HG02678 (cell line): ENCODE results near the gene AJAP1.
"Not testable (repeated sequence)": the region's sequence is repeated elsewhere in the genome, so short reads cannot be mapped to it uniquely, and the experiment has no call there.

ENCODE experiments used
- ATAC-seq: cut with Tn5 transposase; IDR thresholded peaks from one replicate; pipeline ENCODE4 v1.9.1; 2021; ENCODE audit warnings: mild to moderate bottlenecking, moderate library complexity; ENCODE audit not compliant: unreplicated experiment

The AJAP1 gene, protein sequence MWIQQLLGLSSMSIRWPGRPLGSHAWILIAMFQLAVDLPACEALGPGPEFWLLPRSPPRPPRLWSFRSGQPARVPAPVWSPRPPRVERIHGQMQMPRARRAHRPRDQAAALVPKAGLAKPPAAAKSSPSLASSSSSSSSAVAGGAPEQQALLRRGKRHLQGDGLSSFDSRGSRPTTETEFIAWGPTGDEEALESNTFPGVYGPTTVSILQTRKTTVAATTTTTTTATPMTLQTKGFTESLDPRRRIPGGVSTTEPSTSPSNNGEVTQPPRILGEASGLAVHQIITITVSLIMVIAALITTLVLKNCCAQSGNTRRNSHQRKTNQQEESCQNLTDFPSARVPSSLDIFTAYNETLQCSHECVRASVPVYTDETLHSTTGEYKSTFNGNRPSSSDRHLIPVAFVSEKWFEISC

DNA sequence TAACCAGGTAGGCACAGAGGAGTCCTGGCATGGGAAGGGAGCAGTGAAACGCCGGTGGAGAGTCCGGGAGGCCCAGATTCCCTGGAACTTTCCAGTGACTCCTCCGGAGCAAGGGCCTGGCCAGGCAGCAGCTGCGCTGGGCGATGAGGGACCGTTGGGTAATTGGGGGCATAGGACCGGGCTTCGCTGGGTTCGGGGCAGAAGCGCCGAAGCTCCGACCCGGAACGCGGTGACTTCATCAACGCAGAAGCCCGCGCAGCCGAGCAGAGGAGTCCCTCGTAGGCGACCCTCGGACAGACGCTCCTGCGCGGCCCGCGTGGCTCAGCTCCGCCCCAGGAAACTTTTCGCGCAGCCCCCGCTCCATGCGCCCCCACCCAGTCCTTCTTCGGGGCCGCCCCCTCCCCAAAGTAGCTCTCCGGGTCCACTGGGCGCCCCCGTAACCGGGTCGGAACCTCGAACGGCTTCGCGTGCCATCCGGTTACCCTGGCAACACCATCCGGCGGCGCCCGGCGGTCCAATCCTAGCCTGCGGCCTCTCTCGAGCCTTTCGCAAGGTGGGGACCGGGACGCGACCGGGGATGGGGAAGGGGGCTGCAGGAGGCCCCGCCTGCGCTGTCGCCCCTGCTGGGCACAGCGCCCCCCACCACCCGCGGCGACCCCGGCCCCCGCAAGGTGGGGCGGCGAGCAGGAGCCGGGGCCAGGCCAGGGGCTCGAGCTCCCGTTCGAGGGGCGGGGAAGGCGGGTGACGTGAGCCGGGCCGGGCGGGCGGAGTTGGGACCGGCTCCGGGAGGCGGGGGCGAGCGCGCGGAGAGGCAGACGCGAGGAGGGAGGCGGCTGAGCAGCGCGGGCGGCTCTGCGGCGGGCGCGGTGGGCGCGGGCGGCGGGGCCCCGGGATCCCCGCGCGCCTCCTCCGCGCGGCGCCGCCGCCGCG is at the start of gene AJAP1:
Gene AJAP1 (plus strand): TSS at position 814 of the 930 bp plus-strand sequence. CDS start 817 bp downstream, outside the sequence.
- no peak for ATAC-seq

DNA sequence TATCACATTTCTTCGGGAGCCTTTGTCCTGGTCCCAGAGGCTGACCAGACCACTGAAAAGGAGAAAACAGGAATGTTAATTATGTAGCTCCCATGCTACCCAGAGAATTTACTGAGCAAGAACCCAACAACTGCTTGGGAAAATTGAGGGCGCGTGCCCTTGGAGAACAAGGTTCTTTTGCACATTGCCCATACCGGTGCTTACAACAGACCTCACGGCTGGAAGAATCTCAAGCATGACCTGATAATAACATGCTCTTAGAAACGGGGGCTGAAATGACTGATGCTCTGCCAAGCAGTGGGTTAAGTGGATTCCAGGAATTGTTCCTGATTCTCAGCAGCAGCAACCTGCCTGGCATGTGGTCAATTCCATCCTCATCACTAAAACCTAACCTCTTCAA is 49.3 kb upstream of the AJAP1 start:
- ATAC-seq, result no peak

DNA sequence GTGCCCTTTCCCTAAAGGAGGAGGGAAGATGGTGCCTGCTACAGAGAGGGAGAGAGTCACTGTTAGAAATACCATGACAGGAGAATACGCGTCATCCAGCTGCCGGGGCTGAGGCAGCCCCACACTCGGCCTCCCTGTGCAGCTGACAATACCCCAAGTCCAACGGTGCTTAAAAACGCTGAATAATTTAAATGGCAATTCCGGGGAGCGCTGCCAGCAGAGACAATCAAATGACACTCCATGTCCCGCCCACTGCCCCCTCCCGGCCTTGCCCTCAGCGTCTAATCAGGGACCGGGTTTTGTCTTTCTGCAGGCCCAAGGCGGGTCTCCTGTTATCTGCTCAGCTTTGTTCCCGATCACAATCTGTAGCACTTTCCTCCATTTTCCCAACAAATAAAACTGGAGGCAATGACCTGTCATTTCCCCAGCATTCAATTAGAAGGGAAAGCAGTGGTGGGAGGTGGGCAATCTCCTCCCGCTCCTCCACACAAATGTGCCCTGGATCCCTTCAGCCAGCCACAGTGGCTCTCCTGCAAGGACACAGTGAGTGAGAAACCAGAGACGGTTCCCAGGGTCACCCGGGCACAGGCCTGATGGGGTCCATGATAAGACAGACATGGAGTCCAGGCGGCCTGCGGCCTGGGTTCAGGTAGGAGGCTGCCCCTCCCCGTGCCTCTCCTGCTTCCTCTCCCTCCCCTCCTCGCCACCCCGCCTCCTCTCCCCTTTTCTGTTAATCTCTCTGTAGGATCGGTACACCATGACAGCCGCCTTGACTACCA is 42.7 kb upstream of the AJAP1 start:
- ATAC-seq, result no peak

DNA sequence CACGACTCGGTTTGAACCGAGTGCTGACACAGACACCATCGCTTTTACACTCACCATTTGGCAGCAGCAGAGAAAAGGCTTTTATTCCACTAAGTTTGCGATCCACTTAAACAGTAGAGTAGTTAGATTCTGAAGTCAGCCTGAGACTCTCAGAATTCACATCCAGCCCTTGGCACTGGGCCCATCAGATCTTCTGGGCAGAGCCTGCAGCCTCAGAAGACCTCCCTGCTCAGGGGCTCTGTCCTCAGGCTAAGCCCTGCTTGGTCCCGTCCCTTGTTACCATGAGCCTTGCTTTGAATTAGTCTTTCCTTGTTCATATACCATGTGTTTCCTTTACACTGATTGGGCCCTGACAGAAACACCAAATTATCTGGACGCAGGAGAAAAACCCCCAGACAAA is 41.4 kb upstream of the AJAP1 start:
- no peak for ATAC-seq

DNA sequence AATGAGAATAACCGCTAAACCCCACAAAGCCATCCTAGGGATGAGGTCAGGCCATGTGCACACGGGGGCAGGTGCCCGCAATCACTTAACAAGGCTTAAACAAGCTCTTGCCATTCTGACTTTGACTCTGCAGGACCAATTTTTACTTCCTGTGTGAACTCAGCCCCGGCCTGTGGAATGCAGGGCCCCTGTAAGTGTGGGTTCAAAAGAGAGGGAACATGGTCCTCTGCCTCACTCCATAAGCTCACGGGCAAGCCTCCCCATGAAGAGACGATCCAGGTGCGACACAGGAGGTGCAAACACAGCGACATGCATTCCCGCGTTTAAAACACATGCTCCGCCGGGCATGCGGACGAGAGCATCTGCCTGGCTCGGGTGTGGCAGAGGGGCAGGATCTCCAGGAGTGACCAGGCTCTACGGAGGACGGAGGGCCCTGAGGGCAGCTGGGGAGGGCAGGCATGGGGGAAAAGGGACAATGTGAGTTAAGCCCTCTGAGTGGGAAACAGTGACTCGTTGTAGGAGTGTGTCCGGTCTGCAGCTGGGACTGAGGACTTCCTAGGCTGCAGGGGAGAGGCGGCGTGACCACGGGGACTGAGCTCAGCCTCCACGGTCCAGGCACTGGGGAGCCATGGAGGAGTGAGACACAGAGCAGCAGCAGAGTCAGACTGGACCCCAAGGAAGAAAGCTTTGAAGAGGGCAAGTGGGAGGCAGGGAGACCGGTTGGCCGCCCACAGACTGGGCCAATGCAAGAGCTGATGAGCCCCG is 40.6 kb upstream of the AJAP1 start:
- ATAC-seq, result no peak

DNA sequence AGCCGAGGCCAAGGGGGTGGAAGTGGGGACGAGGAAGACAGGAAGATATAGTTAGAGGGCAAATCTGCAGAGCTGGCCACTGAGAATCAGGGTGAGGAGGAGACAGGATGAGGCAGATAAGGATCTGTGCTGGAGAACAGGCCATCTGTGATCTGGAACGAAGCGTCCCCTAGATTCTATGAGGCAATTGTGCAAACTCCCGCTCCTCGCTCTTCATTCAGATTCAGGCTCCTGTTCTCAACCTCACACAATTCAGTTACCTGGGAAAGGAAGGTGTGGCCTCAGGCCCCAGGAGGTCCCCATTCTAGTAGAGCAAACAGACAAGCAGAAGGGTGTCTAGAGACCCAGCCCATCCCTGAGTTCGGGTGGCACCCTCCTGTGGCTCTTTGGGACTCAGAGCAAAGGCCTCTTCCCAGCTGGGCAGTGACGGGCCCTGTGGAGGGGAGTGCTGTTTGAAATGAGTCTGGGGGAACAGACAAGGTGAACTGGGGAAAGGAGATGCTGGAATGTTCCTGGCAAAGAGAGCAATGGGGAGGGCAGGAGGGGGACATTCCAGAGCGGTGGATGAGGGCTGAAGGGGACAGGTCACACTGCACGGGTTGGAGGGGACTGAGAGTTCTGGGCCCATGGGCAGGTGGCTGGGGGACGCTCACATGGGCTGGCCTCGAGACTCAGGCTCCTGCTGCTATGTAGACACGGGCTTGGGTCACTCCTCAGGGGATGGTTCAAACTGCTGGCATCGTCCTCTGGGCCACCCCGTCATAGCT is 39.9 kb upstream of the AJAP1 start:
- ATAC-seq, result no peak

DNA sequence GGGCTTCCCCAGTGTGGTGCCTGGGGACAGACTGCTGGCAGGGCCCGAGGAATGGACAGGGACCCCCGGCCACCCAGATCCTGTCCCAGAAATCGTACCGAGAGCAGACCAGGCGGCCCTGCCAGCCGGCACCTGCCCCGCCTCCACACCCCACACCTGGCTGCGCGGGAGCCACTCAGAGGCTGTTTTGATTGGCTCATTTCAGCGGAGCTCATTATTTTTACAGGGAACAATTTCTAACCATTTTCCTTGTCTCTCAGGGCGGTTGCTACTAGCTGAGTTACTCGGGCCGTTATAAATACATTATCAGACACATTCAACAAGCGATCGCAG is 39.3 kb upstream of the AJAP1 start:
- ATAC-seq, result no peak

DNA sequence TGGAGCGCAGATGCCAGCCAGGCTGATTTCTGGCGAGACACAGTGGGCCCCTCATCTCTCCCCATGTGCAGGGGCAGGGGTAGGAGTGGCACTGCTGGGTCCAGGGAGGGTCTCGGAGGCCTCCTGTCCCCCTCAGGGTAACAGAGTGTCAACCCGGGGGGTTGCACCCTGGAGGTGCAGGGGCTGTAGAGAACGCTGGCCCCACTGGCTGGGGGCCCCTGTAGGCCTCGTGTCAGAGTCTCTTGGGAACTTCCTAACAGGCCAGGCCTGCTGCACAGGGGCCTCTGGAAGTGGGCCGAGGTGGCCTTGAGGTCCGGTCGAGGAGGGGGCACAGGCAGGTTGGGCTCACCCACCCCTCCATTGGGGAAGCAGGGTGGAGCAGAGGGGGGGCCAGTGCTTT is 38.9 kb upstream of the AJAP1 start:
- no peak for ATAC-seq

DNA sequence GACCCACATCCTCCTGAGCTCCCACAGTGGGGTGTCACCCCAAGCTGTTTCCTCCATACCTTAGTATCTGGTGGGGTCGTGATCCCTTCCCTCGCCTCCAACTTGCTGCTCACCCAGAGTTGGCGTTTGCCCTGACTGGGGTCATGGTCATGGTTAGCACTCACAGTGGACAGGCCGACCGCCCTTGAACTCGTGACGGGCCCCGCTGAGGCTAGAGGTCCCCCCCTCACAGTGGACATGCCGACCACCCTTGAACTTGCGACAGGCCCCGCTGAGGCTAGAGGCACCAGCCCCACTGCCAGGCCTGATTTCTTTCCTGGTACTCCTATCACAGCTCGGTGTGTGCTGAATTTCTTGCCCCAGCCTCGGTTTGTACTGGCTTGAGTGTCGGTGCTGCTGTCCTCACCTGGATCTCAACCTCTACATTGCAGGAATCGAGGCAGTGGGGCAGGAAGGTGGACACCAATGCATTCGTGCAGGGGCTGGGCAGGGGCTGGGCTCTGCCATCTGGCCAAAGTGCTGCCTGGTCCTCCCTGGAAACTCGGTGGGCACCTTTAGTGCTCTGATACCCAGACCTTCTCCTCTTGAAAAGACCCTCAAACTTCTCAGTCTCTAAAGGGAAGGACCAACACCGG is 37.5 kb upstream of the AJAP1 start:
- no peak for ATAC-seq

DNA sequence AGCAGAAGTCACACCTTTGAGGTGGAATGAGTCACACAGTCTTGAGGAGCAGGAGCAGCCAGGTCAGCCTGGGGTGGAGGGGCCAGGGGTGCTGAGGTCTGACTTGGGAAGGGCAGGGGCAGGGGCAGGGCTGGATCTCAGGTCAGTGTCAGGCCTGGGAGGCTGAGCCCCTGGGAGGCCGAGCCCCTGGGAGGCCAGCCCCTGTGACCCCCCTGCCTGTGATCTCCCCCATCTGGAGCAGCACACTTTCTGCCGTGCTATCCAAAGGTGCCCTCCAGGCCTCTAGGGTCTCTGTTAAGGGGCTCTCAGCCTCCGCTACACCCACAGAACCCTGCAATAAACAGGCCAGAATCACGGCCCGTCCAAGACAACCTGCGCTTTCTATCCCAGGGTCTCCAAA is 36.9 kb upstream of the AJAP1 start:
- no peak for ATAC-seq

DNA sequence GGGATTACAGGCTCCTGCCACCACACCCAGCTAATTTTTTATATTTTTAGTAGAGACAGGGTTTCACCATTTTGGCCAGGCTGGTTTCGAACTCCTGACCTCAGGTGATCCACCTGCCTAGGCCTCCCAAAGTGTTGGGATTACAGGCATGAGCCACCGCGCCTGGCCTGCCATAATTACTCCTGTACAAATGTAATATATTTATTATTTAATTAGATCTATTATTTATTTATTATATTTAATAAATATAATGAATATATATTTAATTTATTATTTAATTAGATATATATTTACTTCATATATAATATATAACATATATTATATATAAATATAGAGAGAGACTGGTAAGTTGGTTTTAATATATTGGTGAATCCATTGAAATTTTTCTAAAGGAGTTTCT is 35.6 kb upstream of the AJAP1 start:
- ATAC-seq, result not testable (repeated sequence)

DNA sequence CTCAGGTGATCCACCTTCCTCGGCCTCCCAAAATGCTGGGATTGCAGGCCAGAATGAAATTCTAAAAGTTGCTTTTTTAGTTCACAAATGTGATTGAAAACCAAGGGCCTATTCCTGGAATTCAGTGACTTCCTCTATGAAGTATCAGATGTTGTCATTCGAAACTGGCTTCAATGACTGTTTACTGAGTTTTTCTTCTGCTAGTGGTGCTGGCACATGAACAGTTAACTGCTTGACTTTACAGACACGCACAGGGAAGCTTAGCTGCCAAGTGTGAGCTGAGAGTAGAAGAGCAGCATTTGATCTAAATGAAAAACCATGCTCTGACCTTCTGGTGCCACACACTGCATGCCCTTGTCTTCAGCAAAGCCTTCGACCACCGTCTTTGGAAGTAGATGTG is 32.8 kb upstream of the AJAP1 start:
- no peak for ATAC-seq

DNA sequence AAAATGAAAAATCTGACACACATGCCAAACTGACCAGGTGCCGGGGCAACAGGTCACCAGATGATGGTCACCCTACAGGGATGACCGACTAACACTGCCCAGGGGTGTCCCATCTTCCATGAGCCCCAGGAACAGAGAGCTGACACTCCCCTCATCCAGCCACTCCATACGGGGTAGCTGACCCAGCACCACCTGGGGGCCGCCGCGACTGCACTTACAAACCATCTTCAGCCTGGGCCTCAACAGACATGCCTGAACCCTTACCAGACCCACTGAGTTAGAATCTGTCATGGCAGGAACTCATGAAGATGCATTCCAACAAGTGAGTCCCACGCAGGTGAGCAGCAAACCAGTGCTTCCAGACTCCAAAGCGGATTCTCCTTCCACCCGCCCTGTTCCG is 31.6 kb upstream of the AJAP1 start:
- ATAC-seq, result no peak

DNA sequence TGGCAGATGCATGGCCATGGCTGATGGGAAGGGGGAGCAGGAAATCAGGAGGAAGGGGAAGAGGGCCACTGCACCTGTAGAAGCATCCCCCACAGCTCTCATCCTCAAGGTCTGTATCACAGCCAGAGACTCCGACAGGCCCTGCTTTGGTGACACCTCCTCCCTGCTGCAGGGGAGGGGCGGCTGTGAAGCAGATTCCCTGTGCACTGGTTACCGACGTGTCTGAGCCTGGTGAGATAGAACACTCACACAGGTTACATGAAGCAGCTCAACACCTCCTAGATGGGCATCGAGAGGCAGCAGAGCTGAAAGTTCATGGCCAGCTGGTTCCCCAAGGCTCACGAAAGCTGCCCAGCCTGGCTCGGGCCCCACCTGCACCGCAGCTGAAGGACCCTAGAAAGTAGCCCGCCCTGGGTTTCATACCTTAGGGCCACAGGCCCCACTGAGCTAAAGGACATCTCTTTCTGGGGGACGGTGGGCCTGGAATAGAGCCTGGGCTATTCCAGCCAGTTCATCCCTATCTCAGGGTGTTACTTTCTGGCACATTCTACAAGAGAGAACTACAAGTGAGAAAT is 30.2 kb upstream of the AJAP1 start:
- no peak for ATAC-seq

DNA sequence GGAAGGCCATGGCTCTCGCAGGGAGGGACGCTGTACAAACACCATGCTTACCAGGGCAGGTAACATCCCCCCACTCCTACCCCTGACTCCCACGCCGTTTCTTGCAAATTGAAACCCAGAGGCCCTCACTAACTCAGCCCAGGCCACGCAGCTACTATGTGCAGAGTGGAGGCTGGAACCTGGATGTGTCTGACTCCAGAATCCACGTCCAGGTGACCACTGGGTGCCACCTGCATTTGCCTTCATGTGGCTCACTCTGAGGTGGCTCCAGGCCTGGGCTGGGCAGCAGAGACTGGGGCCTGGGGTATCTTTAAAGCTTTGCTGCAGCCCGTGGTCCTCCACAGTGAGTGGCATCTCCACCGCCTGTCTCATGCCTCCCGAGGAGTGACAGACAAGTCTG is 29.6 kb upstream of the AJAP1 start:
- ATAC-seq, result no peak

DNA sequence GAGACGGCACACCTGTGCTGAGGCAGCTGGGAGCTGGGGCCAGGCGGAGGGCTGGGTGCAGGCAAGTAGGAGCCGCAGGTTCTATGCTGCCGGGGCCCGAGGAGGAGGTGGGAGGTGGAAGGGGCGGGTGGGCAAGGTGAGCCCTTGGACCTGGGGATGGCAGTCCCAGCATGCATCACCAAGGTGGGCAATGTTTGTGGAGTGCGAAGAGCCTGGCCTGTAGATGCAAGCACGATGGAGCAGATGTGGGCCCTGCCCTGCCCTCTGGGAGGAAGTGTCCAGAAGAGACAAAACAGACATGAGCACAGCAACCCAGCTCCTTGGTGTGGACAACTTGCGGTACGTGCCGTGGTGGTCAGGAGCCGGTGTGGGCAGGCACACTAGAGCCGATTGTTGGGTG is 28.3 kb upstream of the AJAP1 start:
- ATAC-seq, result no peak

DNA sequence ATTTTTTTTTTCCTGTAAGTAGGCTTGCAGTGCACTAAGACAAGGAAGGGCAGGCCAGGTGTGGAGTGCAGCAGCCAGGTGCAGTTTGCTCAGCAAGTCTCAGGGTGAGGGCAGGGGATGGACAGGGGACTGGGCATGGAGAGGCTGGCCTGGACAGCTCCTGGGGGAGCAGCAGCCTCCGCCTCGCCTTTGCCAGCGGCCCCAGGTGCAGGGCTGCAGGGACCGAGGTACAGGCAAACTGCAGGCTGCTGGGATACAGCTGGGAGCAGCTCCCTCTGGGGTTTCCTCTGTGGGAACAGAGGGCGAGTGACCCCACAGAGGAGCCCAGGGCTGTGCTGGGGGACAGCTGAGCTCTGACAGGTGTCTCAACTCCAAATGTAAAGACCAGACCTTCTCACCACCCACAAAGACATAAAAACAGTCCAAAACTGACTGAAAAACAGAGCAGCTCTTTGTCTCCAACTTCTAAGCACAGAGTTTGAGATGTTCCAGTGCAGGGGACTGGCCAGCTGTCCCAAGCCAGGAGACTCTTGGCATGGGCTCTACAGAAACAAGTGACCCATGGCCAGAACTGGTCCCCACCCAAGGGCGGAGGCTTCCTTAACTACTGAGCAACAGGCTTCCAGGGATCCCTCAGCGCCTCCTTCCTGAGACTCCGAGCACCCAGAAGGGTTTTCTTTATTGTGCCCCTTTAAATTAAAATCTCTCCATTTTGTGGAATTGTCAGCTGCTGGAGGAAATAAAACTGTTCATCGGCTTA is 27.7 kb upstream of the AJAP1 start:
- no peak for ATAC-seq

DNA sequence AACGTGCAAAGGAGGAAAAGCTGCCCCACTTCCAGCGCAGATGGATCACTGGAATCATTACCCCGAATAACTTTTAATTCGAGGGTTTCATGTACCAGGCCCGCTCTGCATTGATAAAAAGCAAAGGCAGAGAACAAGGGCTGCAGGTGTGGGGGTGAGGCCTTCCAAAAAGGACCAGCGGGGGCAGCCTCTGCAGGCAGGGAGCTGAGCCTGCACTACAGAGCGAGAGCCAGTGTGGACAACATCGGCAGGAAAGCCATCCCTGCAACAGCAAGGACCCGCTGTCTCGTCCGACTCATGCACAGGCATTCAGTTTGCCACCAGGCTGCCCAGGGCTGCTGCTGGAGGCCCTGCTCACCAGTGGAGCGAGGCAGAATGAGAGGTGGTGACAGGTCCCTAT is 27.1 kb upstream of the AJAP1 start:
- no peak for ATAC-seq
